Mesenchymal stem cell (in vitro differentiated cells and primary cell): ENCODE results near the gene HDAC11.

ENCODE experiments used
- DNase-seq: peaks from one replicate; pipeline ENCODE4 v3.0.0-alpha.2; 2013
- H2AFZ ChIP-seq: one replicate; pipeline ENCODE4 v1.6.1; 2013; ENCODE audit warnings: low read depth, mild to moderate bottlenecking, control low read depth, inconsistent platforms, low read length, moderate library complexity
- H2AK5ac ChIP-seq: 2 replicates; pipeline ENCODE4 v1.6.1; 2013; ENCODE audit warnings: low read length, moderate library complexity, mild to moderate bottlenecking, inconsistent platforms; ENCODE audit not compliant: severe bottlenecking
- H2BK120ac ChIP-seq: one replicate; pipeline ENCODE4 v1.6.1; 2013; ENCODE audit warnings: low read depth, mild to moderate bottlenecking, inconsistent platforms, low read length, moderate library complexity
- H2BK12ac ChIP-seq, 2 experiments: one replicate each; pipeline ENCODE4 v1.6.1; 2013; ENCODE audit warnings: inconsistent platforms in 2 of 2, low read length in 2 of 2, mild to moderate bottlenecking in 2 of 2, moderate library complexity in 2 of 2, control low read depth in 1 of 2
- H2BK15ac ChIP-seq: one replicate; pipeline ENCODE4 v1.6.1; 2013; ENCODE audit warnings: mild to moderate bottlenecking, low read depth, inconsistent platforms; ENCODE audit not compliant: poor library complexity, severe bottlenecking
- H2BK5ac ChIP-seq: 2 replicates; pipeline ENCODE4 v1.6.1; 2013; ENCODE audit warnings: low read depth, mild to moderate bottlenecking, low read length, control low read depth, inconsistent platforms; ENCODE audit not compliant: poor library complexity, severe bottlenecking
- H3K14ac ChIP-seq, 2 experiments: one replicate each; pipeline ENCODE4 v1.6.1; 2013; ENCODE audit warnings: inconsistent platforms in 2 of 2, low read length in 2 of 2, control low read depth in 1 of 2, mild to moderate bottlenecking in 1 of 2, moderate library complexity in 1 of 2
- H3K18ac ChIP-seq, 2 experiments: one replicate each; pipeline ENCODE4 v1.6.1; 2013; ENCODE audit warnings: inconsistent platforms in 2 of 2, low read length in 2 of 2, control low read depth in 1 of 2, low read depth in 1 of 2, mild to moderate bottlenecking in 1 of 2
- H3K23ac ChIP-seq, 2 experiments: one replicate each; pipeline ENCODE4 v1.6.1; 2013; ENCODE audit warnings: inconsistent platforms in 2 of 2, low read length in 2 of 2, mild to moderate bottlenecking in 2 of 2, moderate library complexity in 2 of 2, control low read depth in 1 of 2
- H3K27ac ChIP-seq: 2 replicates; pipeline ENCODE4 v1.5.1; 2013; ENCODE audit warnings: mild to moderate bottlenecking, moderate library complexity, low read length, control low read depth, inconsistent platforms; ENCODE audit not compliant: poor library complexity, severe bottlenecking
- H3K27me3 ChIP-seq, 2 experiments: 2 replicates each; pipeline versions ENCODE4 v1.6.1 to v1.7.0; 2013; ENCODE audit warnings: low read length in 2 of 2, mild to moderate bottlenecking in 2 of 2, moderate library complexity in 2 of 2, control low read depth in 1 of 2, inconsistent platforms in 1 of 2; ENCODE audit not compliant: control insufficient read depth in 1 of 2, insufficient read depth in 1 of 2
- H3K36me3 ChIP-seq, 2 experiments: 2 replicates each; pipeline versions ENCODE4 v1.6.1 to v1.7.0; 2013; ENCODE audit warnings: low read length in 2 of 2, control low read depth in 1 of 2, inconsistent platforms in 1 of 2, low read depth in 1 of 2, mild to moderate bottlenecking in 1 of 2; ENCODE audit not compliant: insufficient read depth in 2 of 2, control insufficient read depth in 1 of 2
- H3K4ac ChIP-seq, 2 experiments: one replicate each; pipeline ENCODE4 v1.6.1; 2013; ENCODE audit warnings: inconsistent platforms in 2 of 2, low read length in 2 of 2, mild to moderate bottlenecking in 2 of 2, moderate library complexity in 2 of 2, control low read depth in 1 of 2, low read depth in 1 of 2
- H3K4me1 ChIP-seq: 2 replicates; pipeline ENCODE4 v1.6.1; 2013; ENCODE audit warnings: low read depth, low read length, control low read depth; ENCODE audit not compliant: control insufficient read depth, insufficient read depth
- H3K4me2 ChIP-seq: 2 replicates; pipeline ENCODE4 v1.6.1; 2013; ENCODE audit warnings: low read length, mild to moderate bottlenecking, inconsistent platforms; ENCODE audit not compliant: poor library complexity, severe bottlenecking
- H3K4me3 ChIP-seq, 2 experiments: 2 replicates each; pipeline versions ENCODE4 v1.5.1 to v1.7.0; 2013; ENCODE audit warnings: low read length in 2 of 2, mild to moderate bottlenecking in 2 of 2, control low read depth in 1 of 2, low read depth in 1 of 2; ENCODE audit not compliant: insufficient read depth in 1 of 2
- H3K79me1 ChIP-seq: replicated peaks from 2 replicates; pipeline ENCODE4 v1.6.1; 2013; ENCODE audit warnings: mild to moderate bottlenecking, control low read depth, low read length, inconsistent platforms; ENCODE audit not compliant: poor library complexity, severe bottlenecking
- H3K9ac ChIP-seq: 2 replicates; pipeline ENCODE4 v1.7.0; 2013; ENCODE audit warnings: mild to moderate bottlenecking, low read length, moderate library complexity
- H3K9me3 ChIP-seq: 2 replicates; pipeline ENCODE4 v1.7.0; 2013; ENCODE audit warnings: mild to moderate bottlenecking, low read length; ENCODE audit not compliant: control insufficient read depth
- H4K8ac ChIP-seq: one replicate; pipeline ENCODE4 v1.6.1; 2013; ENCODE audit warnings: inconsistent platforms, mild to moderate bottlenecking, low read length, moderate library complexity
- H4K91ac ChIP-seq: one replicate; pipeline ENCODE4 v1.6.1; 2013; ENCODE audit warnings: mild to moderate bottlenecking, low read length, inconsistent platforms
- WGBS: methylation state at CpG from one replicate; pipeline ENCODE4 v1.1.7; 2013; ENCODE audit warnings: mixed read lengths; 5-methylcytosine and 5-hydroxymethylcytosine counted together

HDAC11 gene

DNA sequence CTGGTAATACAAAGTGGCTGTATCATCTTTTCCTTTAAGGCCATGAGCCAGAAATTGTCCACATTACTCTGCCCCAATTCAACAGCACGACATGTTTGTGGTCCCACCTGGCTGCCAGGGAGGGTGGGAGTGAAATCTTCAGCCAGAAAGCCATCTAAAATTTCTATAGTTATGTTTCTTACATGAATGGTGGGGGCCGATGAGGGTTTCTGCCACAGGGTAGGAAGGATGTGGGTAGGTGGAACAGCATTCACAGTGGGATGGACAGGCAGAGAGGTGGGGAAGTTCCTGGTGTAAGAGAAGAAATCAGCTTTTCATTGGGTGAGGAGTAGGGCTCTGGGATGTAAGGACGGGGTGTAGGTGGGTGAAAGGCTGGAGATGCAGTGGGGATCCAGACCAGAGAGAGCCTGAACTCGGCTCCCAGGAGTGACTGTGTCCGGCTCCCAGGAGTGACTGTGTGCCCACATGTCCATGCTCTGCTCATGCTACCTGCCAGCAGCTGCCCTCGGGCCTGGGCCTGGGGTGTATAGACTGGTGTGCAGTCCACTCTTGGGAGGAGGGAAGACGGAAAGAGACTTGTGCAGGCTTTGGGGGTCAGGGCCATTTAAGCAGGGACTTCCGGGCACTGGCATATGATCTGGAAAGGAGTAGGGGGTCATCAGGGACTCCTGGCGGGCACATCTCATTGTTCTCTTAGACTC, 65.0 kb downstream of the HDAC11 start:
- no peak overlapping the region for H3K27ac ChIP-seq
- H4K8ac ChIP-seq, result peak overlapping the region; percentile 13
- no peak overlapping the region for H3K4me3 ChIP-seq
- H2AFZ ChIP-seq, result no peak overlapping the region
- H3K79me1 ChIP-seq, result no peaks in the 10 kb centered on the region
- H2BK120ac ChIP-seq, result peak overlapping the region; percentile 15
- H3K18ac ChIP-seq, result peak overlapping the region; percentile 12 to 46
- H3K4me1 ChIP-seq, result peaks cover 40% of the 10 kb centered on the region
- H3K14ac ChIP-seq, result no peak overlapping the region
- peak overlapping the region; percentile 6 for H3K9ac ChIP-seq
- H2BK5ac ChIP-seq, result no peak overlapping the region
- no peak overlapping the region for H4K91ac ChIP-seq
- H2AK5ac ChIP-seq, result no peak overlapping the region
- H3K36me3 ChIP-seq, result no peaks in the 10 kb centered on the region
- 83% methylated on average over 8 of the region's 9 CpGs for WGBS
- peaks cover 10% of the 10 kb centered on the region for H3K9me3 ChIP-seq
- no peak overlapping the region for H3K4me2 ChIP-seq
- peak overlapping the region; percentile 49 to 65 for H2BK12ac ChIP-seq
- peaks cover 0 to 11% of the 10 kb centered on the region in 2 experiments for H3K27me3 ChIP-seq
- H3K4ac ChIP-seq, result no peak overlapping the region
- no peak for DNase-seq
- no peak overlapping the region for H3K23ac ChIP-seq
- no peak overlapping the region for H2BK15ac ChIP-seq

- H4K91ac ChIP-seq, result peak overlapping the region; percentile 54
- H2BK120ac ChIP-seq, result no peak overlapping the region
Measured at GRCh38 chr3:13545952-13546454, 65.9 kb downstream of the HDAC11 start.

GRCh38 chr3:13546667-13547171, 66.6 kb downstream of the HDAC11 start:
- Histone ChIP-seq H3K23ac (no peak overlapping the region), H3K4me1 (peaks cover 37% of the 10 kb centered on the region), H2AK5ac (no peak overlapping the region), H2BK15ac (no peak overlapping the region), H2BK12ac (peak overlapping the region; percentile 12 to 29), H3K9ac (peak overlapping the region; percentile 81), H3K18ac (peak overlapping the region in 1 of 2 experiments; percentile 44), H3K4me3 (peak overlapping the region in 1 of 2 experiments; percentile 68), H3K4ac (no peak overlapping the region), H4K91ac (no peak overlapping the region), H3K27ac (no peak overlapping the region), H4K8ac (no peak overlapping the region), H3K9me3 (peaks cover 7% of the 10 kb centered on the region), H3K36me3 (peaks cover 0 to 4% of the 10 kb centered on the region in 2 experiments), H2AFZ (no peak overlapping the region), H3K14ac (no peak overlapping the region), H3K27me3 (peaks cover 0 to 14% of the 10 kb centered on the region in 2 experiments), H2BK5ac (no peak overlapping the region), H3K4me2 (no peak overlapping the region), H2BK120ac (no peak overlapping the region), H3K79me1 (no peaks in the 10 kb centered on the region)
- DNase-seq, result peak; percentile 69
- WGBS, result 22% methylated on average over 9 of the region's 9 CpGs

More at GRCh38 chr3:13545952-13546454, 65.9 kb downstream of the HDAC11 start:
- H3K4ac ChIP-seq, result no peak overlapping the region
- H3K4me1 ChIP-seq, result peaks cover 39% of the 10 kb centered on the region
- H3K18ac ChIP-seq, result peak overlapping the region in 1 of 2 experiments; percentile 15
- no peaks in the 10 kb centered on the region for H3K79me1 ChIP-seq
- peaks cover 0 to 14% of the 10 kb centered on the region in 2 experiments for H3K27me3 ChIP-seq
- H3K9me3 ChIP-seq, result peaks cover 10% of the 10 kb centered on the region
- WGBS, result 66% methylated on average over 4 of the region's 9 CpGs
- no peak overlapping the region for H3K4me2 ChIP-seq
- no peak overlapping the region for H2AFZ ChIP-seq
- H3K23ac ChIP-seq, result no peak overlapping the region
- H3K36me3 ChIP-seq, result no peaks in the 10 kb centered on the region
- H2BK12ac ChIP-seq, result peak overlapping the region; percentile 45 to 59
- H2BK15ac ChIP-seq, result no peak overlapping the region
- no peak overlapping the region for H3K27ac ChIP-seq
- no peak for DNase-seq
- H3K4me3 ChIP-seq, result no peak overlapping the region
- no peak overlapping the region for H4K8ac ChIP-seq
- H2AK5ac ChIP-seq, result peak overlapping the region; percentile 9
- H2BK5ac ChIP-seq, result no peak overlapping the region
- no peak overlapping the region for H3K14ac ChIP-seq
- peak overlapping the region; percentile 81 for H3K9ac ChIP-seq
